NCI-H2029 (cell line): ENCODE results near the gene ADGRL1.

Experiments
- DNase-seq: peaks from one replicate; lab custom pipeline; 2025; lab: John Stamatoyannopoulos, UW

ADGRL1 gene

DNA sequence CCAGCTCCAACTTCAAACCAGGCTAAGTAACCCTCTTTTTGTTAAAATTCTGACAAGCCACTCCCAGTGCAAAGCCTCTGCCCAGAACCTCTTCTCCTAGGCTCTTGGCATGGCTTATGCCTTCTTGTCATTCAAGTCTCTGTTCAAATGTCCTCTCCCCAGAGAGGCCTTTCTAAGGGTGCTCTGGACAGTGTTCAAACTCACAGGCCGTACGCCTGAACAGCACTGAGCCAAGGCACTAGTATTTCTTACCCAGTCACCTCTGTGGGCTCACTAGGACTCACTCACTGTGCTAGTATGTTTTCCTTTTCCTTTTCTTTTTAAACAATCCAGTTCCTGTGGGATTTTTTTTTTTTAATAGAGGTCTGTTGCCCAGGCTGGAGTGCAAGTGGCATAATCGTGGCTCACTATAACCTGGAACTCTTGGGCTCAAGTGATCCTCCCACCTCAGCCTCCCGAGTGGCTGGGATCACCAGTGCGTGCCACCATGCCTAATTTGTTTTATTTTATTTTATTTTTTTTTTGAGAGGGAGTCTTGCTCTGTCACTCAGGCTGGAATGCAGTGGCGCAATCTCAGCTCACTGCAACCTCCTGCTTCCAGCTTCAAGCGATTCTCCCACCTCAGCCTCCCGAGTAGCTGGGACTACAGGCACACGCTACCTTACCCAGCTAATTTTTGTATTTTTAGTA, 67.2 kb downstream of the ADGRL1 start:
- no peak for DNase-seq

- peak; percentile 100 for DNase-seq
Measured at GRCh38 chr19:14136509-14137281, 69.3 kb downstream of the ADGRL1 start, which contains the start of gene ASF1B. Gene ASF1B, minus strand, starts transcription at chr19:14136589. Its CDS starts 133 bp downstream, at chr19:14136456.

DNA sequence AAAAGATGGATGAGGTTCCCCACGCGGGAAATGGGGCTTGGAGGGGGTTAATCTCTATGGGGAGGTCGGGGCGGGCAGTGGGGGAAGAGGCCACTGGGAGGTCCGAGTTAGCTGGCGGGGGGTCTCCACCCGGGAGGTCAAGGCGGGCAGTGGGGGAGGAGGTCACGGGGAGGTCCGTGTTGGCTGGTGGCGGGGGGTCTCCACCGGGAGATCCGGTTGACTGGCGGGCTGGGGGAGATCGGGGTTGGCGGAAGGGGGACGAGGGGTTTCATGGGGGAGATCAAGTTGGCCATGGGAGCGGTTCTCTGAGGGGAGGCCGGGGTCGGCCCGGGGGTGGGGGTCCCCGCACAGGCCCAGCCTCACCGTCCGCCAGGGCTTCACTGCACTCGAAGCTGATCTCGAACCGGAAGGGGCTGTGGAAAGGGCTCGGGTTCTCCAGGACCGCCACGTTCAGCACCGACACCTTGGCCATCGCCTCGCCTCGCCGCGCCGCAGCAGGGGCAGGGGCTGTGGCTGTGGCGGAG, 69.9 kb downstream of the ADGRL1 start:
- DNase-seq: no peak

GRCh38 chr19:14135355-14135754, 70.6 kb downstream of the ADGRL1 start:
- no peak for DNase-seq

- no peak for DNase-seq
Measured at GRCh38 chr19:14127929-14128509, 78.0 kb downstream of the ADGRL1 start.

GRCh38 chr19:14127176-14127575, 78.8 kb downstream of the ADGRL1 start:
- no peak for DNase-seq

GRCh38 chr19:14122924-14123323, 83.0 kb downstream of the ADGRL1 start:
- DNase-seq: no peak

- no peak for DNase-seq
Measured at GRCh38 chr19:14120497-14120780, 85.5 kb downstream of the ADGRL1 start.

DNA sequence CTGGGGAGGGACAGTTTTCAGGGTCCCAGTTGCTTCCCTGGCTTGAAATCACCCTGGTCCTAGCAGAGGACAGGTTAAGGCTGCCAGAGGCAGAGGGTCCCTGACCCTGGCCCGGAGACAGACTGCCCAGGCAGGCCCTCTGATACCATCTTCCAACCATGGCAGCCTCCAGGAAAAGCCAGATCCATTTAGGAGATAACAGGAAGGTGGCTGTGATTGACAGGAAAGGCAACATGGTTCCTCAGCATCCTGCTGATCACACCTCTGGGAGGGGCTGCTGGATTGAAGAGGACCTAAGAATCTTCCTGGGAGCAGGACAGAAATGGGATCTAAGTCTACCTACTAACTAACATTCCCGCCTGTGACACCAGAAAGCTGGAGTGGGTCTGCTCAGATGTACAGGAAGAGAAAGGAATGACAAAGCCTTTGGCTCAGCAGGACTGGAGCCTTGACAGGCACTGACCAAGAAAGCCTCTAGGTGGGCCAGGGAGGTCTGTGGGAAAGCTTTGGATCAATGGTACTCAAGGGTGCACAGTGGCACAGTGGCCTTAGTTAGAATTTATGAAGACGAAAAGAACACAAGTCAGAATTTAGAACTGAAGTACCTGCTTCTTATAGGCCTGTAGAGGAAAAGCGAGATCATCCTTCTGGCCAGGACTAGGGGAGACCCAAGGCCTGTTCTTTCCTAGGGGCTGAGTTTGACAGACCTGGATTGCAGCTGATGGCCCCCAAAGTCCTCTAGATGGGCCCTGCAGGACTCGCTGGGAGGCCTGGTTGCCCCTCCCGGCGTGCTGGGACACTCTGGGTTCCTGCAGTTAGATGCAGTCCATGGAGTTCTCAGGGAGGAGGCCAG, 86.1 kb downstream of the ADGRL1 start:
- DNase-seq: no peak

DNA sequence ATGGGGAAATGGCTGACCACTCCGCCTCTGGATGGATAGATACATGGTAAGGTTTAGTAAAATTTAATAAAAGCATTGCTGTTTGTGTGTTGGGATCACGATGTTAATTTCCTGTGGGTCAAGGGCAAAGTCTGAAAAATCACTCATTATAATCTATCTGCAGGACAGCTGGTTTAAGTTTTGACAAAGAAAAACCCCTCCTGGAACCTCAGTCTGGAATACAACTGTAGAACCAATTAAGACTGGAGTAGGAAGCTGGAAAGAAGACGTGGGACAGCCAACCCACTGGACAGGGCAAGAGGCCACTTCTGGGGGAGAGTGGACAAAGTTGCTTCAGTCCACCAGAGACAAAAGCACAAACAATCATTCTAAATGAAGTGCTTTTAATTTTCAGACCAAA, 86.8 kb downstream of the ADGRL1 start:
- DNase-seq: no peak

- DNase-seq: peak; percentile 63
Measured at GRCh38 chr19:14118165-14119051, 87.6 kb downstream of the ADGRL1 start.

DNA sequence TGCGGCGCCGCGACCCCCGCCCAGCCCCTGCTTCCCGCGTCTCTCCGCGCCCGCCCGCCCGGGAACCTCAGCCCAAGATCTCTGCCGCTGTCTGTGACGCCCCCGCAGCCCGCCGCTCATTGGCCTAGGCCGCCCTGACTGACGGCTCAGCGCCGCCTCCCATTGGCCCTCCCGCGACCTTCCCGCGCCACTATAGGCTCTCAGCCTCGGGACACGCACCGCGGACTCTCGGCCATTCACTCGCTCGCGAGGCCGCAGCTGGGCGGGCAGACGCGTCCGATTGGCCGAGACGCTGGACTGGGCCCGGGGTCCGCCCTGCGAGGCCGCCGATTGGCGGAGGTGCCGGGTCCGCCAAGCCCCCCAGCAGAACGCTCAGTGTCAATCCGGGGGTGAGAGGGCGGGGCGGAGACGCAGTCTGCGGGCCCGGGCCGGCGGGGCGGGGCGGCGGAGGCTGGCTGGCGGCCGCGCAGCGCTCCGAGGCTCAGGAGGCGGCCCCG, 88.3 kb downstream of the ADGRL1 start, which contains the start of gene PRKACA:
PRKACA (minus strand) TSS at position 95 of the 497 bp plus-strand sequence. CDS start 215 bp downstream, outside the sequence.
- peak; percentile 98 for DNase-seq

GRCh38 chr19:14116918-14117578, 88.9 kb downstream of the ADGRL1 start:
- DNase-seq: no peak

DNA sequence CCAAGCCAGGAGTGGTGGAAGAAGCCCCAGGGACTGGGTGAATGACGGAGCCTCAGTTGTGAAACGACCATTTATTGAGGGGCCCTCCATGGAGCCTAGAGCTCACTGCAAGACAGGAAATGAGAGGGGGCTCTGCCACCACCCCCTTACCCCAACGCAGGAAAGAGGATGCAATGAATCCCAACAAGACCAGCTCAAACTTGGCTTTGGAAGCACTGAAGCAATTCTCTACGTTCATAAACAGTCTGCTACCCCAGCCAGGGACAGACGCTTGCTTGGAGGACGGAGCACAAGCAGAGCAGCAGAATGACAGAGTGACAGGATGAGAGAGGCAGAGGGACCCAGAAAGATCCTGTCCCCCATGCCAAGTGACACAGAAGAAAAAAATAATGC, 89.4 kb downstream of the ADGRL1 start:
- no peak for DNase-seq

DNA sequence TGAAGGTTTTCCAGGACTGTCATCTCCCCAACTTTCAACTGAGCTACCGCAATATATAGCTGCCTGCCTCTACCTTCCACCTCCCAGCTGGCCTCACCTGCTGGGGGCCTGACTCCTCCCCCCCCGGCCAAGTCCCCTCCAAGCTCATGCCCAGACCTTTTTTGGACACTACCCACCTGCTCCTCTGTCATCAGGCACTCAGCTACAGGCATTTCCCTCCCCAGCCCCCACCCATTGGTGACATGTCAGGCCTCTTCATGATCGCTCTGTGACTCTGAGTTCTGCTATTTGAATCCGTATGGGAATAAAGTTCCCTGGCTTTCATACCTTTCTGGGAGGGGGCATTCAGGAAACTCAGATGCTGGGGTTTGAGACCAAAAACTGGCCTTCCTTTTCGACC, 90.2 kb downstream of the ADGRL1 start:
- DNase-seq: no peak

DNA sequence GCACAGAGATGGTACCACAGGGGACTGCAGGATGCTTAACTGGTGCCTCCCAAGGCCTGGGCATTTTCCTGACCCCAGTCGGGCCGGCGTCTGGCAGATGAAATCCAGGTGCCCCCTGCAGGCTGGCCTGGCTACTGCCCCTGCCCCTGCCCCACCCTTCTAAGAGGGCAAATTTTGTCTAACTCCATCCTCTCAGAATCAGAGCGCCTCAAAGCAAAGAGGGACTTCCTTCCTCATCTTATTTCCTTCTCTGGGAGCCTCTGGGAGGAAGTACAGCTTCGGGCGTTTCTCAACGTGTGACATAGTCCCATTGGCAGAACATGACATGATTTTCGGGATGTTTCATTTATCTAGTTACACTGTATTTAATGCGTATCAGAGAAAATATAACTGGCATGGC, 91.1 kb downstream of the ADGRL1 start:
- DNase-seq: no peak

DNA sequence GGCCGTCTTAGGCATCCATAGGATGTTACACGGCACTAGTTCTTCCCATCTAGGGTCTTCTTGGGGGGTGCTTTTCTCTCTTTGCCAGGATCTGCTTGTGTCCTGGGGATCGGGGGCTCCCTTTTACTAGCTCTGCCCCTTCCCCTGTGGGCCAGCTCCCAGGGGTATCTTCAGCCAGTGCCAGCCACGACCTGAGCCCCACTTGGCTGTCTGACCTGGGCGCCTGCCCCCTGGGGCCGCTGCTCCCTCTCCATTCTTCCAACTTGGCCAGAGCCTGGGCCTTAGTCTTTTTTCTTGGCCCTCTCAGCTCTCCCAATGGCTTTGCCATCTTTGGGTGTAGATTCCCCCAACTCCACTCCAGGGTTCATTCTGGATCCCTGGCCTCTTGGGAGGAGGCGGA, 91.5 kb downstream of the ADGRL1 start:
- DNase-seq: no peak

GRCh38 chr19:14113762-14114414, 92.1 kb downstream of the ADGRL1 start:
- DNase-seq: peak; percentile 44

- DNase-seq: no peak
Measured at GRCh38 chr19:14112809-14113385, 93.1 kb downstream of the ADGRL1 start.
